ENCODE measurements around the gene CD207.

Gene CD207

DNA sequence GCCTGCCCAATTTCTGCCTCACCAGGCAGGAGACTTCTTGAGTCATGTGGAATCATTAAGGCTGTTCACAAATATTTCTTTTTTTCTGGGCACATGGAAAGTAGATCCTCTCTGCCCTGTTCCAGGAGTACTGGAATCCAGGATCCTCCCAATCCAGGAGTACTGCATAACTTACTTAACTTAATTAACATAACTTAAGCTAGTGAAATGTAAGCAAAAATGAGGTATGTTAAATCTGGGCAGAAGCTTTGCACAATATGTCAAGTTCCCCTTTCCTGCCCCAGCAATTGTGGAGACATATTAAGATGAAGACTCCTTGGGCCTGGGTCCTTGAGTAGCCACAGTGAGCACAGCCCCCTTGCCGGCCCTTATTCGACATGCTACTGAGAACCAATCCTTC, 3.2 kb downstream of the CD207 start:
- TF ChIP-seq MYC (IDR thresholded peaks at IDR 0.05; ENCODE audit: low read depth, low read length) (no peak), POLR2A (IDR thresholded peaks at IDR 0.05; ENCODE audit: extremely low read depth, insufficient read length) (no peak)
- TF ChIP-seq, protein P1, sequence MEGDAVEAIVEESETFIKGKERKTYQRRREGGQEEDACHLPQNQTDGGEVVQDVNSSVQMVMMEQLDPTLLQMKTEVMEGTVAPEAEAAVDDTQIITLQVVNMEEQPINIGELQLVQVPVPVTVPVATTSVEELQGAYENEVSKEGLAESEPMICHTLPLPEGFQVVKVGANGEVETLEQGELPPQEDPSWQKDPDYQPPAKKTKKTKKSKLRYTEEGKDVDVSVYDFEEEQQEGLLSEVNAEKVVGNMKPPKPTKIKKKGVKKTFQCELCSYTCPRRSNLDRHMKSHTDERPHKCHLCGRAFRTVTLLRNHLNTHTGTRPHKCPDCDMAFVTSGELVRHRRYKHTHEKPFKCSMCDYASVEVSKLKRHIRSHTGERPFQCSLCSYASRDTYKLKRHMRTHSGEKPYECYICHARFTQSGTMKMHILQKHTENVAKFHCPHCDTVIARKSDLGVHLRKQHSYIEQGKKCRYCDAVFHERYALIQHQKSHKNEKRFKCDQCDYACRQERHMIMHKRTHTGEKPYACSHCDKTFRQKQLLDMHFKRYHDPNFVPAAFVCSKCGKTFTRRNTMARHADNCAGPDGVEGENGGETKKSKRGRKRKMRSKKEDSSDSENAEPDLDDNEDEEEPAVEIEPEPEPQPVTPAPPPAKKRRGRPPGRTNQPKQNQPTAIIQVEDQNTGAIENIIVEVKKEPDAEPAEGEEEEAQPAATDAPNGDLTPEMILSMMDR (IDR thresholded peaks at IDR 0.05; ENCODE audit: low read depth, low read length): no peak
- TF ChIP-seq, protein P2, sequence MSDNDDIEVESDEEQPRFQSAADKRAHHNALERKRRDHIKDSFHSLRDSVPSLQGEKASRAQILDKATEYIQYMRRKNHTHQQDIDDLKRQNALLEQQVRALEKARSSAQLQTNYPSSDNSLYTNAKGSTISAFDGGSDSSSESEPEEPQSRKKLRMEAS (IDR thresholded peaks at IDR 0.05; ENCODE audit: low read depth, low read length): no peak
- DNase-seq (ENCODE audit: low read depth): no peak
- no peak overlapping the region for H3K4me3 ChIP-seq (ENCODE audit: low read depth, low read length)

DNA sequence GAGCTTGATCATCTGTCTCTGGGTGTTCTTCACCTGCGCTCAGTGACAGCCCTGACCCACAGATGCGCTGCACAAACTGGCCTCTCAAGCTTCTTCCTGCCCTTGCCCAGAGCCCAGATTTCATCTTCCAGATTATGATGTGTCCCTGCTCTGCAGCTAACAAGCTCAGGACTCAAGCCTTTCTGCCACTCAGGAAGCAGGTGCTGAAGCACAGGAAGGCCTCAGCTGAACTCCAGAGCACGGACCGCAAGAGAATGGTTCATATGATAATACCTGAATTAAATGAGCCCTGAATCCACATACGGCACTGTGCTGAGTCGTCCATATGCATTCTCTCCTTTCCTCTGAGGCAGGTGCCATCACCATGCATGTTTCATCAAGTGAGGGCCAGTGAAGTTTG, 3.8 kb downstream of the CD207 start:
- no peak for DNase-seq (ENCODE audit: low read depth)
- TF ChIP-seq, protein P2 (IDR thresholded peaks at IDR 0.05; ENCODE audit: low read depth, low read length): no peak
- TF ChIP-seq POLR2A (IDR thresholded peaks at IDR 0.05; ENCODE audit: extremely low read depth, insufficient read length) (no peak), MYC (IDR thresholded peaks at IDR 0.05; ENCODE audit: low read depth, low read length) (no peak)
- TF ChIP-seq, protein P1 (IDR thresholded peaks at IDR 0.05; ENCODE audit: low read depth, low read length): no peak
- no peak overlapping the region for H3K4me3 ChIP-seq (ENCODE audit: low read depth, low read length)

DNA sequence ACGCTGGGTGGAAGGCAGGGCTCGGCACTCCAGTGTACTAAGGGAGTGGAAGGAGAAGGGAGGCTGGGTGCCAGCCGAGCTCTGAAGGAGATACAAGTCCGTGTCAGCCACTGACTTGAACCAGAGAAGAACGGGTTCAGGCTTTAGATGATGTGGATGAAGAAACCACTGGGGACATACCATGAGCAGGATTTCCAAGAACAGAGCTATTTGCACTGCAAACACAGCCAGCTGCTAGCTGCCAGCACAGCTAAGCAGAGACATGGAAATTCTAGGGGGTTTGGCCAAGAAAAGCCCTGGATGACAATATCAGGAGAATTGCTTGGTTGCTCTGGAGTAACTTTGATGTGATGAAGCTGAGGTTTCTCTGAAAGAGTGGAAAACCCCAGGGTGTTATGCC, 5.2 kb downstream of the CD207 start:
- no peak overlapping the region for H3K4me3 ChIP-seq (ENCODE audit: low read depth, low read length)
- TF ChIP-seq, protein P2 (IDR thresholded peaks at IDR 0.05; ENCODE audit: low read depth, low read length): no peak
- TF ChIP-seq POLR2A (IDR thresholded peaks at IDR 0.05; ENCODE audit: extremely low read depth, insufficient read length): no peak
- no peak for TF ChIP-seq MYC (IDR thresholded peaks at IDR 0.05; ENCODE audit: low read depth, low read length)
- TF ChIP-seq, protein P1 (IDR thresholded peaks at IDR 0.05; ENCODE audit: low read depth, low read length): no peak
- no peak for DNase-seq (ENCODE audit: low read depth)

DNA sequence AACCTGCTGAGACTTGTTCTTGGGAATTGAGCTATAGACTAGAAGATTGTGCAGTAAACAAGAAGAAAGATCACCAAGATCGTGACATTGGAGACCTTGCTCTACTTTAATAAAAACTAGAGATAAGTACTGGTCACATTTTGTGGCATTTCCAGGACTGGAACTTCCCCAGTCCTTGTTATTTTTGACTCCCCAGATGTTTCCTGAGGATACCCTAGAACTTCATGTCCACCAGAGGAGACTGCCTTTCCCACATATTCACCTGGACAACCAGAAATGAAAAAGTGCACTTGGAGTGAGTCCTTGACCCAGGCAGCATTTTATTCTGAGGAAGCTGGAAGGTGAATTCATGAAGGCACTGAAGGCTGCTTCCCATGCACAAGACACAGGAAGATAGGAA, 5.7 kb downstream of the CD207 start:
- no peak overlapping the region for H3K4me3 ChIP-seq (ENCODE audit: low read depth, low read length)
- TF ChIP-seq, protein P1 (IDR thresholded peaks at IDR 0.05; ENCODE audit: low read depth, low read length): no peak
- no peak for TF ChIP-seq MYC (IDR thresholded peaks at IDR 0.05; ENCODE audit: low read depth, low read length)
- no peak for TF ChIP-seq POLR2A (IDR thresholded peaks at IDR 0.05; ENCODE audit: extremely low read depth, insufficient read length)
- TF ChIP-seq, protein P2 (IDR thresholded peaks at IDR 0.05; ENCODE audit: low read depth, low read length): no peak
- no peak for DNase-seq (ENCODE audit: low read depth)

DNA sequence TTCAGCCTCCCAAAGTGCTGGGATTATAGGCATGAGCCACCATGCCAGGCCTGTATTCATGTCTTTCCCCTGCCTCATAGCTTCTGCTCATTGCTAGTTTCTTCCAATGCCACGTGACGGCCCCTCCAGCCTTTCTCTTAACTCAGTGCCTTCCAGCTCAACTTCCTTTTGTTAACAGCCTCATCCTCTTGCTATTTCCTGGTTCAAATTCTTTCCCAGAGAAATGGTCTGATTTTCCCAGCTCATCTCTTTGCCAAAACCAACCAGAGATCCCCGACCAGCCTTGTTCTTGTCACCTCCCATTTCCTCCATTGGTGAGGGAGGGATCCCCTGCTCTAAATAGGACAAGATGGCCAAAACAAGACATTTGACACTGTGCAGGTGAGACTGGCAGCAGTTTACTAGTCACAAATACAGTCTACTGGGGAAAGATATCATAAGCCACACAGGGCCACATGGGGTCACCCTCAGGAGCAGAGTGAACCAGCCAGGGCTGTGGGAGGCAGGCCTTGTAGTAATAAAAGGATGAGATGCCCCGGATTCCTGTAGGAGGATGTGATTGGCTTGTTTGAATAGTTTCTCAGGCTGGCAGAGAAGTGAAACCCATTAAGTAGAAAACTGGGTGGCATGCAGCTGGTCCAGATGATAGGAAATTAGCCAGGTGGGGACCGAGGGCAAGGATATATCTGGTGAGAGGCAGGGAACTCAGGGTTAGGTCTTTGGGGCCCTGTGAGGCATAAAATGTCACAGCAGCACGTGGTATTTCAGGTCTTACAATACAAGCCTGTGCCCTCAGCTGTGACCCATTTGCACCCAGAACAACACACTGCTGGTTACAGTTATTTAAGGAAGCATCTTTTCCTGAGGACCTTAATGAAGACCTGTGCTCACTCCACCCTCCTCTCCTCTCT, 6.4 kb downstream of the CD207 start:
- H3K4me3 ChIP-seq (ENCODE audit: low read depth, low read length): no peak overlapping the region
- TF ChIP-seq, protein P2 (IDR thresholded peaks at IDR 0.05; ENCODE audit: low read depth, low read length): no peak
- no peak for TF ChIP-seq MYC (IDR thresholded peaks at IDR 0.05; ENCODE audit: low read depth, low read length)
- TF ChIP-seq, protein P1 (IDR thresholded peaks at IDR 0.05; ENCODE audit: low read depth, low read length): no peak
- no peak for TF ChIP-seq POLR2A (IDR thresholded peaks at IDR 0.05; ENCODE audit: extremely low read depth, insufficient read length)
- no peak for DNase-seq (ENCODE audit: low read depth)
